ENCODE measurements around the gene PIH1D1. TPM values are rescaled to one million over a fixed set of nuclear protein-coding genes. Genes with fewer than 3 reads are reported as not detected.

PIH1D1 gene
- total and polyA plus RNA-seq, 4 donors: 41.4 to 59.4 (median 47.2) TPM

- WGBS: 18% methylated on average over 31 of the region's 31 CpGs
- Histone ChIP-seq H3K4me3 (ENCODE audit: low read depth in 1 of 3, low read length in 3 of 3) (no peak overlapping the region), H3K27ac (ENCODE audit: low read depth in 1 of 2, low read length in 2 of 2) (no peak overlapping the region), H3K9ac (ENCODE audit: low read depth in 1 of 2, low read length in 2 of 2) (no peak overlapping the region), H3K4me1 (ENCODE audit: control insufficient read depth in 4 of 4, insufficient read depth in 4 of 4, low read length in 3 of 4) (no peaks in the 10 kb centered on the region), H3K36me3 (ENCODE audit: control insufficient read depth in 4 of 4, insufficient read depth in 3 of 4, low read depth in 1 of 4, low read length in 3 of 4) (no peaks in the 10 kb centered on the region), H3K27me3 (ENCODE audit: control insufficient read depth in 4 of 4, insufficient read depth in 4 of 4, low read length in 3 of 4) (peaks cover 3 to 11% (median 9%) of the 10 kb centered on the region in 4 donors), H3K9me3 (ENCODE audit: control insufficient read depth in 4 of 4, low read length in 3 of 4) (peaks cover 0 to 2% (median 0%) of the 10 kb centered on the region in 4 donors)
- no peak for TF ChIP-seq NR2F2 (IDR thresholded peaks at IDR 0.05)
- DNase-seq (ENCODE audit: low spot score): no peak
These were observed 18.2 kb downstream of the PIH1D1 start for GRCh38 chr19:49433240-49433901.

- no peak for TF ChIP-seq RAD21 (IDR thresholded peaks at IDR 0.05)
- TF ChIP-seq MAX (IDR thresholded peaks at IDR 0.05): no peak
- no peak for TF ChIP-seq YY1 (IDR thresholded peaks at IDR 0.05)
- TF ChIP-seq FOXA1 (IDR thresholded peaks at IDR 0.05): no peak
- no peak for TF ChIP-seq FOXA2 (IDR thresholded peaks at IDR 0.05)
- TF ChIP-seq, protein P1, sequence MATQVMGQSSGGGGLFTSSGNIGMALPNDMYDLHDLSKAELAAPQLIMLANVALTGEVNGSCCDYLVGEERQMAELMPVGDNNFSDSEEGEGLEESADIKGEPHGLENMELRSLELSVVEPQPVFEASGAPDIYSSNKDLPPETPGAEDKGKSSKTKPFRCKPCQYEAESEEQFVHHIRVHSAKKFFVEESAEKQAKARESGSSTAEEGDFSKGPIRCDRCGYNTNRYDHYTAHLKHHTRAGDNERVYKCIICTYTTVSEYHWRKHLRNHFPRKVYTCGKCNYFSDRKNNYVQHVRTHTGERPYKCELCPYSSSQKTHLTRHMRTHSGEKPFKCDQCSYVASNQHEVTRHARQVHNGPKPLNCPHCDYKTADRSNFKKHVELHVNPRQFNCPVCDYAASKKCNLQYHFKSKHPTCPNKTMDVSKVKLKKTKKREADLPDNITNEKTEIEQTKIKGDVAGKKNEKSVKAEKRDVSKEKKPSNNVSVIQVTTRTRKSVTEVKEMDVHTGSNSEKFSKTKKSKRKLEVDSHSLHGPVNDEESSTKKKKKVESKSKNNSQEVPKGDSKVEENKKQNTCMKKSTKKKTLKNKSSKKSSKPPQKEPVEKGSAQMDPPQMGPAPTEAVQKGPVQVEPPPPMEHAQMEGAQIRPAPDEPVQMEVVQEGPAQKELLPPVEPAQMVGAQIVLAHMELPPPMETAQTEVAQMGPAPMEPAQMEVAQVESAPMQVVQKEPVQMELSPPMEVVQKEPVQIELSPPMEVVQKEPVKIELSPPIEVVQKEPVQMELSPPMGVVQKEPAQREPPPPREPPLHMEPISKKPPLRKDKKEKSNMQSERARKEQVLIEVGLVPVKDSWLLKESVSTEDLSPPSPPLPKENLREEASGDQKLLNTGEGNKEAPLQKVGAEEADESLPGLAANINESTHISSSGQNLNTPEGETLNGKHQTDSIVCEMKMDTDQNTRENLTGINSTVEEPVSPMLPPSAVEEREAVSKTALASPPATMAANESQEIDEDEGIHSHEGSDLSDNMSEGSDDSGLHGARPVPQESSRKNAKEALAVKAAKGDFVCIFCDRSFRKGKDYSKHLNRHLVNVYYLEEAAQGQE (IDR thresholded peaks at IDR 0.05): no peak
- WGBS: 10% methylated on average over 63 of the region's 63 CpGs
- H3K9me3 ChIP-seq (ENCODE audit: control insufficient read depth in 4 of 4, low read length in 3 of 4): peaks cover 0 to 2% (median 0%) of the 10 kb centered on the region in 4 donors
- H3K9ac ChIP-seq (ENCODE audit: low read depth in 1 of 2, low read length in 2 of 2): no peak overlapping the region
- H3K4me3 ChIP-seq (ENCODE audit: low read depth in 1 of 3, low read length in 3 of 3): no peak overlapping the region
- peaks cover 0 to 2% (median 0%) of the 10 kb centered on the region in 4 donors for H3K4me1 ChIP-seq (ENCODE audit: control insufficient read depth in 4 of 4, insufficient read depth in 4 of 4, low read length in 3 of 4)
- DNase-seq (ENCODE audit: low spot score): no peak
- H3K36me3 ChIP-seq (ENCODE audit: control insufficient read depth in 4 of 4, insufficient read depth in 3 of 4, low read depth in 1 of 4, low read length in 3 of 4): no peaks in the 10 kb centered on the region
- H3K27ac ChIP-seq (ENCODE audit: low read depth in 1 of 2, low read length in 2 of 2): no peak overlapping the region
- H3K27me3 ChIP-seq (ENCODE audit: control insufficient read depth in 4 of 4, insufficient read depth in 4 of 4, low read length in 3 of 4): peaks cover 0 to 11% (median 9%) of the 10 kb centered on the region in 4 donors
These were observed 19.2 kb downstream of the PIH1D1 start for GRCh38 chr19:49432141-49433073.

DNA sequence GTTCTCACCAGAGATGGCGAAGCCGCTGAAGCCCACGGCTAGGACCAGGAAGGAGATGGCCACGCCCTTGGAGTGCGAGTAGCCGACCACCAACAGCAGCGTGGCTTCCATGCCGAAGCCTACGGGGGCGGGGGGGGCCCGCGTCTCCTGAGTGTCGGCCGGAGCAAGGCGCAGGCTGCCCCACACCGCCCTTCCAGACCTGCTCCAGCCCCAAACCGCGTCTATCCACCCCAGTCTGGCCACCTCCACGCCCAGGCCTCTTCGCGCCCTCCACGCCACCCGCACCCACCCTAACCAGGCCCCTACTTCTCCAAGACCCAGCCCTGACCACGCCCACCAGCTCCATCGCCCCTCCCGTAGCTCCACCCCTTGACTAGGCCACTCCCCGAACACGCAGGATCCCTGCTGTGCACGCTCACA lies 20.3 kb downstream of the PIH1D1 start:
- TF ChIP-seq EGR1 (IDR thresholded peaks at IDR 0.05; ENCODE audit: low read depth in 2 of 2) (no peak), NR2F2 (IDR thresholded peaks at IDR 0.05) (no peak), CTCF (IDR thresholded peaks at IDR 0.05; ENCODE audit: low read depth, low read length, missing input control) (no peak), RXRA (IDR thresholded peaks at IDR 0.05) (no peak), YY1 (IDR thresholded peaks at IDR 0.05) (no peak), RAD21 (IDR thresholded peaks at IDR 0.05) (no peak)
- DNase-seq (ENCODE audit: low spot score): no peak
- H3K4me3 ChIP-seq (ENCODE audit: low read depth in 1 of 3, low read length in 3 of 3): no peak overlapping the region
- no peak overlapping the region for H3K9ac ChIP-seq (ENCODE audit: low read depth in 1 of 2, low read length in 2 of 2)
- peaks cover 0 to 2% (median 0%) of the 10 kb centered on the region in 4 donors for H3K9me3 ChIP-seq (ENCODE audit: control insufficient read depth in 4 of 4, low read length in 3 of 4)
- peaks cover 0 to 19% (median 16%) of the 10 kb centered on the region in 4 donors for H3K27me3 ChIP-seq (ENCODE audit: control insufficient read depth in 4 of 4, insufficient read depth in 4 of 4, low read length in 3 of 4)
- 41% methylated on average over 29 of the region's 29 CpGs for WGBS
- peaks cover 0 to 2% (median 0%) of the 10 kb centered on the region in 4 donors for H3K4me1 ChIP-seq (ENCODE audit: control insufficient read depth in 4 of 4, insufficient read depth in 4 of 4, low read length in 3 of 4)
- no peaks in the 10 kb centered on the region for H3K36me3 ChIP-seq (ENCODE audit: control insufficient read depth in 4 of 4, insufficient read depth in 3 of 4, low read depth in 1 of 4, low read length in 3 of 4)
- H3K27ac ChIP-seq (ENCODE audit: low read depth in 1 of 2, low read length in 2 of 2): no peak overlapping the region
